DND-41 (cell line): ENCODE results near the gene LANCL3.

Experiments used
- EZH2 ChIP-seq: IDR thresholded peaks from 3 replicates; pipeline ENCODE4 v1.6.1; 2012; ENCODE audit warnings: borderline replicate concordance, low read depth, mild to moderate bottlenecking, moderate library complexity, low read length, inconsistent platforms; ENCODE audit not compliant: severe bottlenecking
- TF ChIP-seq, protein P1 (sequence below): IDR thresholded peaks from 2 replicates; pipeline ENCODE4 v1.5.1; 2012; ENCODE audit warnings: borderline replicate concordance, low read length, moderate library complexity, mild to moderate bottlenecking; ENCODE audit not compliant: poor library complexity, severe bottlenecking; ENCODE audit errors: extremely low read depth

DNA sequence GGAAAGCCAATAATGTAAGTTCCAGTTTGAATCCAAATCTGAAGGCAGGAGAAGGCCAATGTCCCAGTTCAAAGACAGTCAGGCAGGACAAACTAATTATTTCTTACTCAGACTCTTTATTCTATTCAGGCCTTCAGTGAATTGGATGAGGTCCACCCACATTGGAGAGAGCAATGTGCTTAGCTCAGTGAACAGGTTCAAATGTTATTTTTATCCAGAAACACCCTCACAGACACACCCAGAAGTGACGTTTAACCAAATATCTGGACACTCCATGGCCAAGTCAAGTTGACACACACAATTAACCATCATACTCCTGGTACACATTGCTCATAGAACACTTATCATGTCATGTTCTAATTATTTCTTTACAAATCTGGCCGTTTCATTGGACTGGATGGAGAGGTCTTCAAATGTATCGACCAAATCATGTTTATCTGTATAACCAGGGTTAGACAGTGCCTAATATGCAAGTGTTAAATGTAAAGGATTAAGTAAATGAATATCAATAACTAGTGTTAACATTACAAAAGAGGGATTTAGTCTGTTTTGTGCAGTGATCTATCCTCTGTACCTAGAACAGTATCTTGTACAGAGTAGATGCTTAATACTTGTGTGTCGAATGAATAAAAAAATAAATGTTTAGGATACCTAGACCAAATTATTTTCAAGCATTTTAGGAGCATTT lies 87.0 kb downstream of the LANCL3 start:
- TF ChIP-seq EZH2, result no peak
- TF ChIP-seq, protein P1, sequence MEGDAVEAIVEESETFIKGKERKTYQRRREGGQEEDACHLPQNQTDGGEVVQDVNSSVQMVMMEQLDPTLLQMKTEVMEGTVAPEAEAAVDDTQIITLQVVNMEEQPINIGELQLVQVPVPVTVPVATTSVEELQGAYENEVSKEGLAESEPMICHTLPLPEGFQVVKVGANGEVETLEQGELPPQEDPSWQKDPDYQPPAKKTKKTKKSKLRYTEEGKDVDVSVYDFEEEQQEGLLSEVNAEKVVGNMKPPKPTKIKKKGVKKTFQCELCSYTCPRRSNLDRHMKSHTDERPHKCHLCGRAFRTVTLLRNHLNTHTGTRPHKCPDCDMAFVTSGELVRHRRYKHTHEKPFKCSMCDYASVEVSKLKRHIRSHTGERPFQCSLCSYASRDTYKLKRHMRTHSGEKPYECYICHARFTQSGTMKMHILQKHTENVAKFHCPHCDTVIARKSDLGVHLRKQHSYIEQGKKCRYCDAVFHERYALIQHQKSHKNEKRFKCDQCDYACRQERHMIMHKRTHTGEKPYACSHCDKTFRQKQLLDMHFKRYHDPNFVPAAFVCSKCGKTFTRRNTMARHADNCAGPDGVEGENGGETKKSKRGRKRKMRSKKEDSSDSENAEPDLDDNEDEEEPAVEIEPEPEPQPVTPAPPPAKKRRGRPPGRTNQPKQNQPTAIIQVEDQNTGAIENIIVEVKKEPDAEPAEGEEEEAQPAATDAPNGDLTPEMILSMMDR, result no peak
